Loucy (cell line): ENCODE measurements around the gene FHIP1A.

Experiments
- CTCF ChIP-seq: fragments of 200-600 bp; sonication (generic); conservative IDR thresholded peaks from 2 replicates; pipeline ENCODE4 v1.5.1; 2014; ENCODE audit warnings: mild to moderate bottlenecking, antibody characterized with exemption, low read length
- EZH2phosphoT487 ChIP-seq: fragments of 200-600 bp; IDR thresholded peaks from 2 replicates; pipeline ENCODE4 v1.6.1; 2018; ENCODE audit warnings: antibody characterized with exemption, mild to moderate bottlenecking, moderate library complexity, borderline replicate concordance

- TF ChIP-seq CTCF (no peak), EZH2phosphoT487 (no peak)
Measured at GRCh38 chr4:151415978-151416377, 7.0 kb downstream of the FHIP1A start.
